ENCODE data around the gene PTPRD.
"Not testable (repeated sequence)": the region's sequence is repeated elsewhere in the genome, so short reads cannot be mapped to it uniquely, and the experiment has no call there.

PTPRD gene

GRCh38 chr9:10534850-10535249 is 78.0 kb downstream of the PTPRD start:
- TF ChIP-seq, protein P1, sequence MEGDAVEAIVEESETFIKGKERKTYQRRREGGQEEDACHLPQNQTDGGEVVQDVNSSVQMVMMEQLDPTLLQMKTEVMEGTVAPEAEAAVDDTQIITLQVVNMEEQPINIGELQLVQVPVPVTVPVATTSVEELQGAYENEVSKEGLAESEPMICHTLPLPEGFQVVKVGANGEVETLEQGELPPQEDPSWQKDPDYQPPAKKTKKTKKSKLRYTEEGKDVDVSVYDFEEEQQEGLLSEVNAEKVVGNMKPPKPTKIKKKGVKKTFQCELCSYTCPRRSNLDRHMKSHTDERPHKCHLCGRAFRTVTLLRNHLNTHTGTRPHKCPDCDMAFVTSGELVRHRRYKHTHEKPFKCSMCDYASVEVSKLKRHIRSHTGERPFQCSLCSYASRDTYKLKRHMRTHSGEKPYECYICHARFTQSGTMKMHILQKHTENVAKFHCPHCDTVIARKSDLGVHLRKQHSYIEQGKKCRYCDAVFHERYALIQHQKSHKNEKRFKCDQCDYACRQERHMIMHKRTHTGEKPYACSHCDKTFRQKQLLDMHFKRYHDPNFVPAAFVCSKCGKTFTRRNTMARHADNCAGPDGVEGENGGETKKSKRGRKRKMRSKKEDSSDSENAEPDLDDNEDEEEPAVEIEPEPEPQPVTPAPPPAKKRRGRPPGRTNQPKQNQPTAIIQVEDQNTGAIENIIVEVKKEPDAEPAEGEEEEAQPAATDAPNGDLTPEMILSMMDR (IDR thresholded peaks at IDR 0.05; ENCODE audit: control insufficient read depth, insufficient read depth, low read depth, low read length, missing control alignments), result no peak
- H3K4me3 ChIP-seq (ENCODE audit: control insufficient read depth, low read depth, low read length), result no peak overlapping the region
- DNase-seq (ENCODE audit: low read depth), result no peak

DNA sequence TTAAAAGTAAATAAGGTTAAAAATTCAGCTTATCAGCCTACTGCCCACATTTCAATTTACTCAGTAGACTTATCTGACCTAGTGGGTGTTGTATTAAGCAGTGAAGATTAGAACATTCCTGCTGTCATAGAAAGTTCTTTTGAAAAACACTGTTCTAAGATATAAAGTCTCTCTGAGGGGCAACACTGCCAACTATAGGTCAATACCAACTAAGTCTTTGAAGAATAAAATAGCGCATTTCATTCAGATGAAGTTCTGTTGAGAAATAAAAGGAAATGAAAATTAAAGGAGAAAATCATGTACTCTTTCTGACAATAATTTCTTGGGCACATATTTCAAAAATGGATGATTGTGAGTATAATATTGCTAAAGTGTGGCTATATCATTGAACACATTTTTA is 86.8 kb downstream of the PTPRD start:
- no peak overlapping the region for H3K4me3 ChIP-seq (ENCODE audit: control insufficient read depth, low read depth, low read length)
- TF ChIP-seq, protein P1 (IDR thresholded peaks at IDR 0.05; ENCODE audit: control insufficient read depth, insufficient read depth, low read depth, low read length, missing control alignments), result no peak
- DNase-seq (ENCODE audit: low read depth), result no peak

DNA sequence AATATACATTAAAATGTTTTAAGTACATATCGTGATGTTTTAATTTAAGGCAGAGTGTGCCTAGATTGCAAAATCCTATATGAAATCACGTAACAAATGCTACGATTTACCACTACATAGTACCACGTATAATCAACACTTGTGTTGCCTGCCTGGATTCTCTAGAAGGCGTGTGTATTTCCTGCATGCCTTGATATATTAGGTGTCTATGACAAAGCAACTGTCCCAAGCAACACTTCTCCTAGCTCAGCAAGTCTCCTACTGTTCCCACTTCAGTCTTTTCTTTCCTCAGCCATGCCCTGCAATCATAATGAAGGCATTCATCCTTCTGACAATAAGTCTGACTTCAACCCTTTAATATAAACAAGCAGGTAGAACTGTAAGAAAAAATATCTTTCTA is 89.6 kb downstream of the PTPRD start:
- TF ChIP-seq, protein P1 (IDR thresholded peaks at IDR 0.05; ENCODE audit: control insufficient read depth, insufficient read depth, low read depth, low read length, missing control alignments), result no peak
- H3K4me3 ChIP-seq (ENCODE audit: control insufficient read depth, low read depth, low read length), result no peak overlapping the region
- no peak for DNase-seq (ENCODE audit: low read depth)

- no peak overlapping the region for H3K4me3 ChIP-seq (ENCODE audit: control insufficient read depth, low read depth, low read length)
- no peak for DNase-seq (ENCODE audit: low read depth)
- TF ChIP-seq, protein P1 (IDR thresholded peaks at IDR 0.05; ENCODE audit: control insufficient read depth, insufficient read depth, low read depth, low read length, missing control alignments), result no peak
These were observed 100.7 kb downstream of the PTPRD start for GRCh38 chr9:10512144-10512543.

- DNase-seq (ENCODE audit: low read depth), result no peak
- TF ChIP-seq, protein P1 (IDR thresholded peaks at IDR 0.05; ENCODE audit: control insufficient read depth, insufficient read depth, low read depth, low read length, missing control alignments), result no peak
- H3K4me3 ChIP-seq (ENCODE audit: control insufficient read depth, low read depth, low read length), result no peak overlapping the region
These were observed 123.9 kb downstream of the PTPRD start for GRCh38 chr9:10488937-10489336.

- no peak for DNase-seq (ENCODE audit: low read depth)
- TF ChIP-seq, protein P1 (IDR thresholded peaks at IDR 0.05; ENCODE audit: control insufficient read depth, insufficient read depth, low read depth, low read length, missing control alignments), result no peak
These were observed 133.6 kb downstream of the PTPRD start for GRCh38 chr9:10479172-10479571.

GRCh38 chr9:10449201-10449617 is 163.6 kb downstream of the PTPRD start:
- DNase-seq (ENCODE audit: low read depth); H3K4me3 ChIP-seq (ENCODE audit: control insufficient read depth, low read depth, low read length): not testable (repeated sequence)

More at GRCh38 chr9:10479172-10479571, 133.6 kb downstream of the PTPRD start:
- H3K4me3 ChIP-seq (ENCODE audit: control insufficient read depth, low read depth, low read length), result no peak overlapping the region
